Measurements from ENCODE around the gene CXCR1. TPM values are rescaled to one million over a fixed set of nuclear protein-coding genes. Genes with fewer than 3 reads are reported as not detected.
"Not testable (repeated sequence)": the region's sequence is repeated elsewhere in the genome, so short reads cannot be mapped to it uniquely, and the experiment has no call there.

CXCR1 gene
- total and polyA plus RNA-seq, 5 donors, result 0.09 to 0.82 (median 0.26) TPM; not detected in 1

DNA sequence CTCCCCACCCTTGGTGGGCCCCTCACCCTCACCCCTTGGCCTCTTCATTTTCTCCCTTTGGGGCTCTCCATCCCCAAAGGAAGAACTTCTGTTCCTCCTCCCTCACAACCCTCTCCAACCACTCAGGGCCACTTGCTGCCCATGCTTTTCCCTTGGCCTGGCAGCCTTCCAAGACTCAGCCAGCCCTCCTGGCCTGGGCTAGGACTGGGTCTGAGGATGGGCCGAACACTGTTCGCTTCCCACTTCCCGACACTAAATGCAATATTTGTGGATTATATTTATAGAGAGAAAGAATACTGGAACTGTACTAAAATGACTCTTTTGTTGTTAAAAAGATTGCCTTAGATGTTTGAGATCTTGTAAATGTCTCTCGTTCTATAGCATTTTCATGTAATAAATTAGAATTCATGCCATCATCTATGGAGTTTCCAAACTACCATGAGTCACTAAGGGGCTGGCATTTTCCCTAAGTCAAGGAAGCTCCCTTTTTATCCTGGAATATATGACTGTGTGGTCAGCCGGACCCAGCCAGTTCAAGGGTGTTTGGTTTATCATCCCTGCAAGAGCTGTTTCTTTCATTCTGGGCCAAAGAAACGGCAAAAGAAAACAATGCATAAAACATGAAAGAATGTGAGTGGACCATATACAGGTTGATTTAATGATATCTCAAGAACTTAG lies 37.2 kb downstream of the CXCR1 start:
- ATAC-seq, result no peak
- intact Hi-C loops (cut with DNase I), result no loop called here
- WGBS, result 74% methylated on average over 6 of the region's 6 CpGs

DNA sequence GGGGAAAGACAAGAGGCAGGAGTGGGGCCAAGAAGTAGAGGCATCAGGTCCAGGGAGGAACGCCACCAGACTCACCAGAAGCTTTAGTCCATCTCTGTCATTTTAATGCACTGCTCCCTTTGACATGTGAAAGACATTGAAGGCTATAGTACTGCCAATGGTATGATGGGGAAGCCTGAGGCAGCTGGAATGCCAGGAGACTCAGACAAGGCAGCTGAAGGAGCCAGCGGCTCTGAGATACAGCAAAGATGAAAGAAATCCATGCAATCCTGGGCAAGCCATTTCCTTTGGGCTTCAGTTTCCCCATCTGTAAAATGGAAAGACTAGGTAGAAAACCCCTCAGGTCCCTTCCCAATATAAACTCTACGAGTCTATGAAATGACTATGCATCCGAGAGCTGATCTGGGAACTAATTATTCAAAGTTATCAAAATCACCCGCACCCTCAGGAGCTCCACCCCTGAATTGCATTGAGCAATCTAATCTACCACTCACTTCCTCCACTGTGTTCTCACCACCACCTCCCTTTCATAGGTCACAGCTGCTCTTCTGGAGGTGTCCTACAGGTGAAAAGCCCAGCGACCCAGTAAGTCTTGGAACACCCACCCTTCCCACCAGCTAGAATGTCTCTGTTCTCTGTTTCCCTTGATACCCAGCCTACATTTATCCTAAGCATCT lies 37.8 kb downstream of the CXCR1 start:
- intact Hi-C loops (cut with DNase I), result no loop called here
- no peaks in the 10 kb centered on the region for H3K4me1 ChIP-seq (ENCODE audit: control insufficient read depth, insufficient read depth, low read length)
- ATAC-seq (no peak), DNase-seq (no peak)
- no peaks in the 10 kb centered on the region for H3K9me3 ChIP-seq (ENCODE audit: control insufficient read depth, low read length)
- no peak overlapping the region for H3K4me3 ChIP-seq (ENCODE audit: low read length)
- 65% methylated on average over 6 of the region's 6 CpGs for WGBS
- H3K27ac ChIP-seq (ENCODE audit: low read length), result no peak overlapping the region
- no peaks in the 10 kb centered on the region for H3K27me3 ChIP-seq (ENCODE audit: control insufficient read depth, insufficient read depth)

More for the DNA sequence above, 37.2 kb downstream of the CXCR1 start:
- H3K4me1 ChIP-seq (ENCODE audit: control insufficient read depth, insufficient read depth, low read length), result no peaks in the 10 kb centered on the region
- no peak overlapping the region for H3K4me3 ChIP-seq (ENCODE audit: low read length)
- no peak overlapping the region for H3K27ac ChIP-seq (ENCODE audit: low read length)
- no peaks in the 10 kb centered on the region for H3K27me3 ChIP-seq (ENCODE audit: control insufficient read depth, insufficient read depth)
- no peaks in the 10 kb centered on the region for H3K9me3 ChIP-seq (ENCODE audit: control insufficient read depth, low read length)
- no peak for DNase-seq

GRCh38 chr2:218127929-218128455 lies 38.8 kb downstream of the CXCR1 start:
- H3K27me3 ChIP-seq (ENCODE audit: control insufficient read depth, insufficient read depth), result no peaks in the 10 kb centered on the region
- 79% methylated on average over 3 of the region's 3 CpGs for WGBS
- ATAC-seq (no peak), DNase-seq (no peak)
- intact Hi-C loops (cut with DNase I), result no loop called here
- no peak overlapping the region for H3K27ac ChIP-seq (ENCODE audit: low read length)
- no peak overlapping the region for H3K4me3 ChIP-seq (ENCODE audit: low read length)
- H3K9me3 ChIP-seq (ENCODE audit: control insufficient read depth, low read length), result no peaks in the 10 kb centered on the region
- no peaks in the 10 kb centered on the region for H3K4me1 ChIP-seq (ENCODE audit: control insufficient read depth, insufficient read depth, low read length)

DNA sequence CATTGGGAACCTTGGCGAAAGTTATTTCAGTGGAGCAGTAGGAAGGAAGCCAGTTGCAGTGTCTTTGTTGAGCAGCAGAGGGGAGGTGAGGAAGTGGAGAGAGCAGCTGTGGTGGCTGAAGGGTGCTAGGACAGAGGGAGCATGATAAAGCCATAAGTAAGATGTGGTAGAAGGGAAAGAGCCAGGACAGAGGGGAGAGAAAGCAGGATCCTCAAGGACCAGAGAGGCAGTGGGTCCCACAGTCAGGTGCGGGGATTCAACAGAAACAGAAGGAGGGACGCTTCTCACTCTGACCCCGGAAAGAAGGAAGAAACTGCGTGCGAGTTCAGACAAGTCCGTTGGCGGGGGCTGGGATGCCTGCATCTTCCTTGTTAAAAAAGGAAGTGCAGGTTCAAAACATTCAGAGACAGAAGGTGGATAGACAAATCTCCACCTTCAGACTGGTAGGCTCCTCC lies 41.1 kb downstream of the CXCR1 start, which contains the start of gene CXCR2:
Gene CXCR2 (plus strand): TSS at position 403 of the 455 bp plus-strand sequence. CDS start 8,774 bp downstream, outside the sequence.
- no peak within 1 kb of the TSS for H3K4me3 ChIP-seq (ENCODE audit: low read length)
- peak; percentile 32 to 48 for ATAC-seq
- no peaks in the 10 kb centered on the region for H3K9me3 ChIP-seq (ENCODE audit: control insufficient read depth, low read length)
- DNase-seq, result peak in 2 of 3 donors; percentile 23 to 58
- no peak within 1 kb of the TSS for H3K27ac ChIP-seq (ENCODE audit: low read length)
- WGBS, result 49% methylated on average over 8 of the region's 8 CpGs
- intact Hi-C loops (cut with DNase I), result no loop called here
- no peaks in the 10 kb centered on the region for H3K4me1 ChIP-seq (ENCODE audit: control insufficient read depth, insufficient read depth, low read length)
- H3K27me3 ChIP-seq (ENCODE audit: control insufficient read depth, insufficient read depth), result no peaks in the 10 kb centered on the region

DNA sequence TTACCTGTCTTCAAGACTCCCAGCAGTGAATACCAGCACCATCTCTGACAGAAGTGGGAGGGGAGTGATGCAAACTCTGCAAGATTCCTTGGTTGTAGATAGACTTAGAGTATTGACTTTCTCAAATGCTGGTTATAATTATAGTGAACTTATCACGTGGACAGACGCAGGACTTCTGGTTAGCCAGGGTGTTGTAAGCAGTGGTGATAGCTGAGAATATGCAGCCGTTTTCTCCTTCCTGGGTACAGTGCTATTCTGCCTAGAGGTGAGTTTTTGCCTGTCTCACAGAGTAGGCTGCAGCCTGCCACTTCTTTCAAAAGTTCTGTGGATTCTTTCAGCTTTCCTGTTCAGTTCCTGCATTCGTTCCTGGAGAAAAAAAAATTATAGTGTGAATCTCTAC lies 41.7 kb downstream of the CXCR1 start:
- H3K27ac ChIP-seq (ENCODE audit: low read length), result no peak overlapping the region

DNA sequence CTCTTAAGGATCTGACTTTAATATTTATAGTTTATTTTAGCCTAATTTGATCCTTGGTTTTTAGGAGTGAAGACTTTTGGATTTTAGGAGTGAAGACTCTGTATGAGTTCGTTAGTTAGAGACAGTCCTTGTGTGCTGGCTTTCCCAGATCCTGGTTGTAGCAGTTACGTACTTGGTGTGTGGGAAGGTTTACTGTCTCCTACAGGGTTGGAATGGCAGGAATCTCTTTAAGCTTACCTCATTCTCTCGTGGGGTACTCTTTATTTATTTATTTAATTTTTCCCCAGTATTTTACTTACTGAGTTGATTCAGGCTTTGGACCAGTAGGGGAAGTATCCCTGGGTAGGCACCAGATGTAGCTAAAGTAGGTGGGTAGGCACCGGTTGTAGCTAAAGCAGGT lies 42.8 kb downstream of the CXCR1 start:
- Histone ChIP-seq H3K27me3 (ENCODE audit: control insufficient read depth, insufficient read depth) (no peaks in the 10 kb centered on the region), H3K27ac (ENCODE audit: low read length) (no peak overlapping the region), H3K9me3 (ENCODE audit: control insufficient read depth, low read length) (no peaks in the 10 kb centered on the region), H3K4me1 (ENCODE audit: control insufficient read depth, insufficient read depth, low read length) (no peaks in the 10 kb centered on the region), H3K4me3 (ENCODE audit: low read length) (no peak overlapping the region)
- DNase-seq (no peak), ATAC-seq (no peak)
- intact Hi-C loops (cut with DNase I), result no loop called here
- WGBS, result 81% methylated on average over 4 of the region's 4 CpGs

More for the DNA sequence above, 41.7 kb downstream of the CXCR1 start:
- DNase-seq (no peak), ATAC-seq (peak; percentile 42 to 56)
- no peaks in the 10 kb centered on the region for H3K9me3 ChIP-seq (ENCODE audit: control insufficient read depth, low read length)
- no peaks in the 10 kb centered on the region for H3K27me3 ChIP-seq (ENCODE audit: control insufficient read depth, insufficient read depth)
- WGBS, result 13% methylated on average over 4 of the region's 4 CpGs
- no peak overlapping the region for H3K4me3 ChIP-seq (ENCODE audit: low read length)
- no peaks in the 10 kb centered on the region for H3K4me1 ChIP-seq (ENCODE audit: control insufficient read depth, insufficient read depth, low read length)
- intact Hi-C loops (cut with DNase I), result no loop called here

DNA sequence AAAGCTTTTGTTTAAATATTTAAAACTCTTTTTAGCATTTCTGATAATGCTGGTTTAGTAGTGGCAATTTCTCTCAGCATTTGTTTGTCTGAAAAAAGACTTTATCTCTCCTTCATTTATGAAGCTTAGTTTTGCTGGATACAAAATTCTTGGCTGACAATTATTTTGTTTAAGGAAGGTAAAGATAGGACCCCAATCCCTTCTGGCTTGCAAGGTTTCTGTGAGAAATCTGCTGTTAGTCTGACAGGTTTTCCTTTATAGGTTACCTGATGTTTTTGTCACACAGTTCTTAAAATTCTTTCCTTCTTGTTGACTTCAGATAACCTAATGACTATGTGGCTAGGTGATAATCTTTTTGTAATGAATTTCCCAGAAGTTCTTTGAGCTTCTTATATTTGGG lies 44.5 kb downstream of the CXCR1 start:
- H3K4me3 ChIP-seq (ENCODE audit: low read length); H3K27ac ChIP-seq (ENCODE audit: low read length); intact Hi-C loops (cut with DNase I); H3K9me3 ChIP-seq (ENCODE audit: control insufficient read depth, low read length); DNase-seq; H3K4me1 ChIP-seq (ENCODE audit: control insufficient read depth, insufficient read depth, low read length); ATAC-seq; H3K27me3 ChIP-seq (ENCODE audit: control insufficient read depth, insufficient read depth): not testable (repeated sequence)

GRCh38 chr2:218121789-218122188 lies 45.0 kb downstream of the CXCR1 start:
- H3K4me3 ChIP-seq (ENCODE audit: low read length); H3K4me1 ChIP-seq (ENCODE audit: control insufficient read depth, insufficient read depth, low read length); DNase-seq; H3K9me3 ChIP-seq (ENCODE audit: control insufficient read depth, low read length); H3K27ac ChIP-seq (ENCODE audit: low read length); H3K27me3 ChIP-seq (ENCODE audit: control insufficient read depth, insufficient read depth); intact Hi-C loops (cut with DNase I); ATAC-seq: not testable (repeated sequence)
- WGBS, result 87% methylated on average over 4 of the region's 4 CpGs

Other genes starting within 250 kb of the CXCR1 start
- 100 to 1,000 TPM; 442 to 647 (median 536) TPM for gene TNS1, start 164.0 kb downstream of the CXCR1 start, total RNA-seq
- 243 TPM for gene TNS1, start 164.0 kb downstream of the CXCR1 start, polyA plus RNA-seq
- not detected for gene RUFY4, start 97.7 kb downstream of the CXCR1 start, total RNA-seq
- gene RUFY4, start 97.7 kb downstream of the CXCR1 start, polyA plus RNA-seq, result not detected
- gene CXCR2, start 40.9 kb downstream of the CXCR1 start, total RNA-seq, result under 1 TPM; 0.33 to 0.94 (median 0.41) TPM
- gene CXCR2, start 40.9 kb downstream of the CXCR1 start, polyA plus RNA-seq, result 0.09 TPM
- gene ARPC2, start 50.2 kb upstream of the CXCR1 start, total RNA-seq, result 100 to 1,000 TPM; 131 to 161 (median 140) TPM
- 110 TPM for gene ARPC2, start 50.2 kb upstream of the CXCR1 start, polyA plus RNA-seq
- 1 to 10 TPM; 5.2 to 8.6 (median 5.9) TPM for gene GPBAR1, start 94.1 kb upstream of the CXCR1 start, total RNA-seq
- gene GPBAR1, start 94.1 kb upstream of the CXCR1 start, polyA plus RNA-seq, result 3.5 TPM
- gene AAMP, start 103.2 kb upstream of the CXCR1 start, total RNA-seq, result 10 to 100 TPM; 44.3 to 53.9 (median 49.9) TPM
- 56.6 TPM for gene AAMP, start 103.2 kb upstream of the CXCR1 start, polyA plus RNA-seq
- 10 to 100 TPM; 69.3 to 96.5 (median 80.5) TPM for gene PNKD, start 103.6 kb upstream of the CXCR1 start, total RNA-seq
- gene PNKD, start 103.6 kb upstream of the CXCR1 start, polyA plus RNA-seq, result 157 TPM
- gene TMBIM1, start 125.5 kb upstream of the CXCR1 start, total RNA-seq, result 100 to 1,000 TPM in 3 of 4 donors, 10 to 100 TPM in 1; 95.2 to 158 (median 118) TPM
- 64.3 TPM for gene TMBIM1, start 125.5 kb upstream of the CXCR1 start, polyA plus RNA-seq
- gene CATIP, start 189.9 kb upstream of the CXCR1 start, total RNA-seq, result not detected
- gene CATIP, start 189.9 kb upstream of the CXCR1 start, polyA plus RNA-seq, result 0.16 TPM
- gene SLC11A1, start 215.3 kb upstream of the CXCR1 start, total RNA-seq, result 10 to 100 TPM in 2 of 4 donors, 1 to 10 TPM in 2; 6.4 to 19.5 (median 12.5) TPM
- gene SLC11A1, start 215.3 kb upstream of the CXCR1 start, polyA plus RNA-seq, result 13.8 TPM
- 100 to 1,000 TPM in 3 of 4 donors, 10 to 100 TPM in 1; 99.9 to 118 (median 116) TPM for gene CTDSP1, start 232.9 kb upstream of the CXCR1 start, total RNA-seq
- 85.9 TPM for gene CTDSP1, start 232.9 kb upstream of the CXCR1 start, polyA plus RNA-seq